Central memory CD4-positive, alpha-beta T cell (primary cell): ENCODE measurements around the gene ABCC11.
A peak's percentile ranks its signal among the peaks of the same experiment; 100 is the strongest.
"Not testable (repeated sequence)": the region's sequence is repeated elsewhere in the genome, so short reads cannot be mapped to it uniquely, and the experiment has no call there.

Experiments
- DNase-seq: peaks from one replicate; pipeline ENCODE4 v3.0.0; 2022

The ABCC11 gene

DNA sequence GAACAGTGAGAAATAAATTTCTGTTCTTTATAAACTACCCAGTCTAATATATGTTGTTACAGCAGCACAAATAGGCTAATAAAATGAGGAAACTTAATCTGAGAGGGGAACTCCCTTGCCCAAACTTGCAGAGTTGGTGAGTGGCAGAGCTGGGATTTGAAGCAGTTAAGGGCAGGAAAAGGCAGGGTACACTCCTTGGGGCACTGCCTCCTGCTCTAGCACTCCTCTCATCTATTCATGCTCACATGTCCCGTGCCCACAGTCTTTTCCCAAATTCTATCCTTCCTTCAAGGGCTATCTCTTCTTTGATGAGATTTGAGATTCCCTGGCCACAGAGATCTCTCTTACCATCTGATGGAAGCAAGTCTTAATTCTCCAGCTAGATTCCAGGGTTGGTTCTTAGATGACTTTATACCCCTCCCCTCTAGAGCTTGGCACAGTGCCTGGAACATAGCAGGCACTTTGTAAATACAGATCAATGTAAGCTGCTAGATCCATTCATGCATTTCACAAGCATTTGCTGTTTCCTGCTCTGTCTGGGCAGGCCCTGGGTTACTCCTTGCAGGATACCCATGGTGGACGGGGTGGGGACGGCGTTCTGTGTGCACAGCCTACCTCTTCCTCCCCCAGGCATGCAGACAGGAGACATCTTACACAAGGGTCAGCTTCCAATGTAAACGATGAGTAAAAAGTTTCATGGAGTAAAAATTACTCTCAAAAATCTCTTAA, 52.3 kb downstream of the ABCC11 start:
- no peak for DNase-seq

DNA sequence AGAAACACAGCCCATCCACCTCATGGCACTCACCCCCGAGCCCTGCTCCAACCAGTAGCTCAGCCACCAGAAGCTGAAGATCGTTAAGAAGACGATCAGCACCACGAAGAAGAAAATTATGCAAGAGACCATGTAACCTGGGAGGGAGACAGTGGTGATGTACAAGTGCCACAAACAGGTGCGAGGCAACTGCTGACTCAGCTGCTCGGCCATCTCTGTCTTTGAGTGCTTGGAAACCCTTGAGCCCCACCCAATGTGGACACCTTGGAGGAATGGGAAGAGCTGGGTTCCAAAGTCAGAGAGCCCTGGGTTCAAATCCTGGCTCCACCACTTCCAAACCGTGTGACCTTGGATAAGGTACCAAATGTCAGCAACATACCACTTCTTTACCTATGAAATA, 53.5 kb downstream of the ABCC11 start:
- DNase-seq = no peak

DNA sequence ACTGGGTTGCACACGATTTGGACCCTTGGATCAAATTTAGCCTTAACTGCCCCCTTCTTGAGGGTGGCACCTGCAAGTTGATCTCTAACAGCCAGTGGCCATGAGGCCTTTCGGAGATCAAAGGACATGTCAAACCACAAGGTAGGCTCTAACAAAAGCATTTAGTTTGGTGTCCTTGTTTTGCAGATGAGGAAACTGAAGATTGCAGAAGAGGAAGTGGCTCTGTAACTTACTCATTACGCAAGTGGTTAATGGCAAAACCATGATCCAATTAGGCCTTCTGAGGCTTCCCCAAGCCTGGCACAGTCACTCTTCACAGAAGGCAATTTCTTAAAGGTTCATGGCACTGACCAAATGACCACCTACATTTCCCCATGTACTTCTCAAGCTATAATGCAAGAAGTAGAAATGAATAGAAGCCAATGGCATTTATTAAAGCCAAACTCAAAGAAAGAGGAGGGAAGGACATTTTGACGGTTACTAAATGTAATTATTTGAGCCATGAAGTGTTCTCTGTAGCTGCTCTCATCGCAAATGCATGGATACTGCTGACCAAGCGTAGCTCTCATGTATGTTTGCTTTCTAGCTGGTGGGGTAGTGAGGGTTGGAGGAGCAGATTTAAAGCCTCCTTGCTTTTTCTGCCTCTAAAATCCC, 58.8 kb downstream of the ABCC11 start:
- no peak for DNase-seq

DNA sequence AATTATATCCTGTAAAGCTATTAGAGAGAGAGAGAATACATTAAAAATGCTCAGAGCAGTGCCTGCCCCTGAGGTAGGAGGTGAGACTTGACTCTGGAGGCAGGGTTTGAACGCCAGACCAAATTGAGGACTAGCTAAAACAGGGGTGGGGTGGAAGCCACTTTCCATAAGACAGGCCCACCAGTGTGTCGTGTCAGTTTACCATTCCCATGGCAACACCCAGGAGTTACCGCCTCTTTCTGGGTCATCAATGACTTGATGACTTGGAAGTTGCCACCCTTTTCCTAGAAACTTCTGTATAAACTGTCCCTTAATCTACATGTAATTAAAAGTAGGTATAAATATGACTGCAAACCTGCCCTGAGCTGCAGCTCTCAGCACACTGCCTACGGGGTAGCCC, 59.6 kb downstream of the ABCC11 start:
- DNase-seq = no peak

DNA sequence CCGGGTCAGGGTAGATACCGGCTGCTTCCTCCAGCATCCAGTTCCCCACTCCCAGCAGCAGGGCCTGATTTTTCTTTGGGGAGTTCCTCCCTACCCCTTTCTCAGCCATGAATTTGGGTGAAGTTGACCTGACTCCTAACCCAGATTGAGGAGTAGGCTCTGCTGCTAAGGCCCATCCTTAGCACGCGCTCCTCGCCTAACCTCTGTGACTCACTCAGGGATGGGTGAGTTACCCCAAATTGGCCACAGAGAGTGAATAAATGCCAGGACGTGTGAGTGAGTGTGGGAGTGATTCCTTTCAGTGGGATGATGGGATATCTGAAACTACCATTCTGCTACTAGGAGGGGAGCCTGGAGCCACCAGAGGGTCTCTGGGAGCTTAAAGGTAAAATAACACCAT, 62.7 kb downstream of the ABCC11 start:
- DNase-seq = no peak

DNA sequence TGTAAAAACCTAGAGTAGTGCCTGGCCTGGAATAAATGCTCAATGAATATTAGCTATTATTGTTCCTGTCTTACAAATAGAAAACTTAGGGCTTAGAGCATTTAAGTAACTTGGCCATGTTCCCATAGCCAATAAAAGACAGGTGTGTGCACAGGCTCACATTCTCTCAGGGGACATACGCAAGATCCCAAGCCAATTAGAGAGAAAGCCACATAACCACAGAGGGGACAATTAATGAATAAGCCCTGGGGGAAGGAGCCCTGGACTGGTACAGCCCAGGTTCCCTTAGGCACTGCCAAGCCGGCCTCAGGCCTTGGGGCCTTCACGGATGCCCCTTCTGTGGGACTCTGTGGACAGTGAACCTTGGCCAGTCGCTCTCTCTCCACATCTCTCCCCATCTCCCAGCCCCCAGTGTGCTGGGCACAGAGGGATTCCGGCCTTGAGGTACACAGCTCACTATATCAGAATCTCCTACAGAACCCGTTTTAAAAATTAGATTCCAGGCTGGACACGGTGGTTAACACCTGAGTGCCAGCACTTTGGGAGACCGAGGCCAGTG, 64.3 kb downstream of the ABCC11 start:
- no peak for DNase-seq

DNA sequence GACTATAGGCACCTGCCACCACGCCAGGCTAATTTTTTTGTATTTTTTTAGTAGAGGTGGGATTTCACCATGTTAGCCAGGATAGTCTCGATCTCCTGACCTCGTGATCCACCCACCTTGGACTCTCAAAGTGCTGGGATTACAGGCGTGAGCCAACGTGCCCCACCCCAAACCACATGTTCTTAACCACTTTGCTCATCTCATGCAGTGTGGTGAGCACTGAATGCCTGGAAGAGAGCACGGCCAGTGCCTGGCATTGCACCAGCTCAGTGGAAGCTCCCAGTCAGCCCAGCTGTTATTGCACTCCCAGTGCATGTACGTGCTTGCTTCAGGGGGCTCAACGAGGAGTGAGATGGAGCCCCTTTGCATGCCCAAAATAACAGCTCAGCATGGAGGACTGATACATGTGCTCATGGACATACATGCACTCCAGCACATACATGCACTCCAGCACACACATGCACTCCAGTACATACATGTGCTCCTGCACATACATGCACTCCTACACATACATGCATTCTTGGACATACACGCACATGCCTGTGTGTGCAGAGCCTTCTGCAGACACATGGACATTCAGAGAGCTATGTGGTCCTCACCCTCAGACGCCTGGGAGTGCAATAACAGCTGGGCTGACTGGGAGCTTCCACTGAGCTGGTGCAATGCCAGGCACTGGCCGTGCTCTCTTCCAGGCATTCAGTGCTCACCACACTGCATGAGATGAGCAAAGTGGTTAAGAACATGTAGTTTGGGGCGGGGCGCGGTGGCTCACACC, 65.4 kb downstream of the ABCC11 start:
- not testable (repeated sequence) for DNase-seq

DNA sequence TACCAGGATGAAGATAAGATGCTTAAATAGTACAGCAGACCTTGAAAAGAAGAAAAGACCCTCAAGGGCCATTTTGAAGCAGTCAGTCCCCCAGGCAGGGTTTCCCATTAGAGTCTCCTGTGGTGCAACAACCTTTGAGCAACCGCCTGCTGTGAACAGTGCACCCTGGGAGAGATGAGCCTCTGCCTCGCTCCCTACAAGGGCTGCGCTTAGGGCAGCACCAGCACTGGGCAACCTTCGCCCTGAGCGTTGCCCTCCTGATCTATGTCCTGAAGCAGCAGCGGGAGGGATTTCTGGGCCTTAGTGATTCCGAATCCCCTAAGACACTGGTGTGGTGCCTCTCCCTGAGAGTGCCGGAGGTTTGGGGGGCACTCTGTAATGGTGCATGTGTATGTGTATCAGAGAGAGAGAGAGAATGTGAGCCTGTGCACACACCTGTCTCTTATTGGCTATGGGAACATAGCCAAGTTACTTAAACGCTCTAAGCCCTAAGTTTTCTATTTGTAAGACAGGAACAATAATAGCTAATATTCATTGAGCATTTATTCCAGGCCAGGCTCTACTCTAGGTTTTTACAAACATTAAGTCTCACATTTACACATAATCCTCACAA, 66.4 kb downstream of the ABCC11 start:
- no peak for DNase-seq

DNA sequence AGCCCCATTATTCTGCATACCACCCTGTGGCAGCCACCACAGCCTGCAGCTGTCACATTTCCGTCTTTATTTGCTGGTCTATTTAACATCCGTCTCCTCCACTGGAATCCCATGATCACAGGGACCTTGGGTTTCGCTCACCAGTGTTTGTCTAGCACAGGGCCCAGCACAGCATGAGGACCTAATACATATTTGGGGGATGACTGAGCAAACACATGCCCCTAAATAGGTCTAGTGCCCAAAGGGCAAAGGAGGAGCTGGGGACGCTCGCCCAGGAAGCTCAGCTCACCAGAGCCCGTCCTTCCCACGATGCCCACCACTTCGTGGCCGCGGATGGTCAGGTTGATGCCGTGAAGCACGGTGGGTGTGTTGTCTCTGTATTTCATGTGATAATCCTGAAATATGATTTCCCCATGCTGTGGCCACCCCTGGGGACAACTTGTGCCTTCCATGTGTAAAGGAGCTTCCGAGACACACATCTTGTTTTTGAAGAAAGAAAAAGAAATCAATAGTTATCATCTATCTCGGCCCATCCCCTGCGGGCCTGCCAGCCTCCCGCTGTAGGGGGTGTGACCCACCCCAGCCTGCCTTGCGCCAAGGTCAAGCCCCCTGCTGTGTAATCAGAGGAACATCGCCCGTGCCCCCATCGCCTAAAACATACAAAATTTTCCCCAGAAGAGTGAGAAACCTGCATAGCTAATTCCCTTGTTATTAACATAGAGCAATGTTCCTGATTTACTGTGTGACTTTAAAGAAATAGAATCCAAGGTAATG, 70.5 kb downstream of the ABCC11 start:
- no peak for DNase-seq

DNA sequence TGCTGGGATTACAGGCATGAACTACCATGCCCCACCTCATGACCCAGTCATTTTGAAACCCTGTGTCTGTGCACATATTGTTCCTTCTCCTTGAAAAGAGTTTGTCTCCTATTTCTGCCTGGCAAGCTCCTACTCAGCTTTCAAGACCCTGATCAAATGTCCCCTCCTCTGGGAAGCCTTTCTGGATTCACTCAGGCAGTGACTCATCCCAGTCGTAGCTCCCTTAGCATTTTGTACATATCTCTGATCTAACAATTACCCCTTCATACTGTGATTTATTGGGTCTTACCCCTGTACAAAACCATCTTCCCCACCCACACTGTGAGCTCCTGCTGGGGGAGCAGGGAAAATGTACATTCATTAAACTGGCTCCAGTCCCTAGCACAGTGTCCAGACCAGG, 73.5 kb downstream of the ABCC11 start:
- no peak for DNase-seq

DNA sequence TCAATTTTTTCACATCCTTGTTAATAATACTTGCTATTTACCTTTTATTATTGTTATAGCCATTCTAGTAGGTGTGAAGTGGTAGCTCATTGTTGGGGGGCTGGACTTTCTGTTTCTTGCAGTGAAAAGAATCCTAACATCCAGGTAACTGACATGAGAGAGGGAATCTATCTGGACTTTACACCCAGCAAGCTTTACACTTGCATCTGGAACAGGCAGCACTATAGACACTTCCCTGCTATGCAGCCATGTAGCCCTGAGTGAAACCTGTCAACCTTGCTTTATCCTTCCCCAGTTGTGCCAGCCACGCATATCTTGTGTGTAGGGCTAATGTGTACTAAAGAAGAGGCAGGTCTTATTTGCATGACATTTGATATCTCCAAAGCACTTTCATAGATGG, 74.7 kb downstream of the ABCC11 start:
- no peak for DNase-seq

DNA sequence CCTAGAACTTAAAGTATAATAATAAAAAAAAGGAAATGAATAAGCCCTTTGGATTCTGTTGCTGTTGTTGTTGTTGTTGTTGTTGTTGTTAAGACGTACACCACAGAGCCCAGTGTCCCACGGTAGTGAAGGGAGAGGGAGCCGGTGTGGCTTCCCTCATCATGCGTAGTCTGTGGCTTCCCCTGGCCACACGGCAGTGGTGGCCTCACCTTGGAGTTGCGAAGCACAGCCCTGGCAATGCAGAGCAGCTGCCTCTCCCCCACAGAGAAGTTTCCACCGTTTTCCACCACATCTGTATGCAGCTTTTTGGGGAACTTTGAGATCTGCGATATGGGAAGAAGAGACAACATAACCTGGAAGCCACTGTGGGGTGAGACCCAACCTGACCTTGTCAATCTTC, 77.4 kb downstream of the ABCC11 start:
- DNase-seq = no peak

DNA sequence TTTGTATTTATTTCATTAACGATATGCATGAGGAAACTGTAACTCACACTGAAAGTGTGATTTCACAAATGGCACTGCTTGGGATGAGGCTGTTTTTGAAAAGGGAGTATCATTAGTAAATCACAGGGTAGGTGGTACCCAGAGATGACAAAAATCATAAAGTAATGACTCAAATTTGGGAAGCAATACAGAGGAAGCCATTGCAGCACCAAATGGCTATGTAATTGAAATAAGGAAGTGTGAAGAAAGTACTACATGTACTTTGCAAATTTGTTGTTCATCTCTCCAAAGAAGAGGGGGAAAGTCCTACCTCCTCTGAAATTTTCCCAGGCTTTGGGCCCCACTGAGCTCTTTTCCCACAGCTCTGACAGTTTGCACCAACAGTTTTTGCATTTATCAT, 79.3 kb downstream of the ABCC11 start:
- no peak for DNase-seq

DNA sequence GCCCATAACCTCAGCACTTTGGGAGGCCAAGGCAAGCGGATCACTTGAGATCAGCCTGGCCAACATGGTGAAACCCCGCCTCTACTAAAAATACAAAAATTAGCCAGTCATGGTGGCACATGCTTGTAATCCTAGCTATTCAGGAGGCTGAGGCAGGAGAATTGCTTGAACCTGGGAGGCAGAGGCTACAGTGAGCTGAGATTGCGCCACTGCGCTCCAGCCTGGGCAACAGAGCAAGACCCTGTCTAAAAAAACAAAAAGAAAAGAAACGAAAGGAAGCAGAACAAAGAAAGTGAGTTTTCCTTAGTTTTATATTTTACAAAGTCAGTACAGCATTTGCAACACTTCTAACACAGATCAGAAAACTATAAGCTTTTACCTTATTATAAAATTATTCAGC, 80.7 kb downstream of the ABCC11 start:
- not testable (repeated sequence) for DNase-seq

DNA sequence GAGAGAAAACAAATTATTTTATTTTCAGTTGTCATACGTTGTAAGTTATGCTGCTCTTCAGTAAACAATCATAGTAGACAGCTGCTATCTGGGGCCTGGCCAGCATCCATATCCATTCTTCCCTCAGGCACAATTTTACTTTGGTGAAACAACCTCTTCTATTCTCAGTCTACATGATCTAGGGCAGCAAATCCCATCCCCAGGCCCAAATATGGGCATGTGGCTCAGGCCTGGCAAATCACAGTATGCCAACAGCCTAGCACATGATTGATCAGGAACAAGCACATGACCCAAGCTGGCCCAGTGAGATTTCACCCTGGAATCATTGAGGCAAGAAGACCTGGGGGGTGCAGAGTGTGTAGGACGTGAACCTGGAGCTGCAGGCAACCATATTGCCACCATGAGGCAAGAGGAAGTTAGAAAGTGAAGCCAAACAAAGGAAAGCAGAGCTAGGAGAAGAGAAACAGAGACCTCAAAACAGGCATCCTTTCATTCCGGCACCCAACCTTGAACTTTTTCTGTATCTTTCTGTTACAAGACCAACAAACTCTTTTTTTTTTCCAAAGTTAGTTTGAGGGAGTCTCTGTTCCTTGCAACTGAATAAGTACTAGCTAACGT, 81.3 kb downstream of the ABCC11 start:
- no peak for DNase-seq

DNA sequence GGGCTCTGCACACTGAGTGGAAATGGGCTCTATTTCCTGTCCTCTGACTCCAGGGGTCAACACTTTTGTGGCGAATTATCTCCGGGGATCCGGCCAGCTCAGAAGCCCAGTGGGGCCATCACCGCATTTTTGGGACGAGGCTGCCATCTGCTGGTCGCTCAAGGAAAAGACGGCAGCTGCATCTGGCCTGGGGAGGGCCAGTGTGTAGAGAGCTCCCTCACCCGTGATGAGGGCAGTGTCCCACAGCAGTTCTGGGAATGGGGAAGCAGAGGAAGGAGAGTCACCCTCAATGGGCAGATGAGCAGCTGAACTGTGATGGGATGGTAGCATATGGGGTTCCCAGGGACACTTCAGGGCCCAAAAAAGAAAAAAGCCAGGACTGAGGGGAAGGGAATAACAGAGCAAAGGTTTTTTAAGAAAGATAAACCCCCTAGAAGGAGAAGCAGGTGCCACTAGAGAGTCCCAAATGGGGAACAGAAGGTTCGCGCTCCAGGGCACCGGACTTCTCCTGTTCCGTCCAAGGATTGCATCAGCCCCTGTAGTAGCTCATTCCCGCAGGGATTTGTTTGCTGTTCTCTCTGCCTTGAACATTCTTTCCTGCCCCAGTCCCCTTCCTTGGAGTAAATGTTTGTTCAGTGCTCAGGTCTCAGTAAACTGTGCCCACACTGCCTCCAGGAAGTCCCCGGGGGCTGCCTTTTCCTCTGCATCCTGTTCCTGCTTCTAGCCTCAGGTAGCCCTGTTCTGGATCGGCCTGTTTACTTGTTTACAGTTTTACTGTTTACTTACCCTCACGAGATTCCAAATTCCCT, 82.2 kb downstream of the ABCC11 start:
- DNase-seq = peak; percentile 43

DNA sequence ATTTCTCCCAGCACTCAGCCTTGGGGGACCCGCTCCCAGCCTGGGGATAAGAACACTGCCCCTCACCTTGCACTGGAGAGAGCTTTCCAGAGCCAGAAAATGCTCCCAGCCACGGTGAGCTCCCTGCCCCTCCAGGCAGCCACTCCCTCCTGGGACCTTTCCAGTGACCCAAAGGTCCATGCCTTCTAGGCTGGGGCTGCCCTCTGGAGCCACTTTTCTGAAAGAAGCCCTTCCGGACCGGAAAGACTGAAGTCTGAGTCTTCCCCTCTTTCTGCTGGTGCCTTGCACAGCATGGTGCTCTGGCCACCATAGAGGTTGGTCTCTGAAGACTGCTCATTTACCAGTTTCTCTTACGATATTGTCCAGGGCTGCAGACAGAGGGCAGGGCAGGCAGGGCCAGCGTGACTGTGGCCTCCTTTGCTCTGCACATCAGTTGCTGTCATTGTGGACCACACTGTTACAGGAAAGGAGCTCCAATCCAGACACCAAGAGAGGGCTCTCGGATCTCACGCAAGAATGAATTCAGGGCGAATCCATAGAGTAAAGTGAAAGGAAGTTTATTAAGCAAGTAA, 84.4 kb downstream of the ABCC11 start:
- no peak for DNase-seq

DNA sequence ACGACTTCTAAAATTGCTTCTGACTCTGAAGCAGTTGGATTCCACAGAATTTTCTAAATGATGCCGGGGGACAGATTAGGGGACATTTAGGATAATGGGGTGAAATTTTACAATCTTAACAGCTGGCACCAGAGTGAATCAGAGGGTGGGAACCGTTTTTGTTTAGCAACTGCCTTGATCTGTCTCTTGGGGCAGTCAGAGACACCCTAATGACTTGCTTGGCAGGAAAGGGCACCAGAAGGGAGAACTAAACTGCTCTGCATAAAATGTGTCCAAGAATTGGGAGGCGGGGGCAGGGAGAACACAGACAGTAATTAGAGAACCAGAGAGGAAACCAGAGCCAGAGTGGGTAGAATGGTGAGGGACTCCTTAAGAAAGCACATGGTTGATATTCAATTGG, 85.4 kb downstream of the ABCC11 start:
- no peak for DNase-seq

DNA sequence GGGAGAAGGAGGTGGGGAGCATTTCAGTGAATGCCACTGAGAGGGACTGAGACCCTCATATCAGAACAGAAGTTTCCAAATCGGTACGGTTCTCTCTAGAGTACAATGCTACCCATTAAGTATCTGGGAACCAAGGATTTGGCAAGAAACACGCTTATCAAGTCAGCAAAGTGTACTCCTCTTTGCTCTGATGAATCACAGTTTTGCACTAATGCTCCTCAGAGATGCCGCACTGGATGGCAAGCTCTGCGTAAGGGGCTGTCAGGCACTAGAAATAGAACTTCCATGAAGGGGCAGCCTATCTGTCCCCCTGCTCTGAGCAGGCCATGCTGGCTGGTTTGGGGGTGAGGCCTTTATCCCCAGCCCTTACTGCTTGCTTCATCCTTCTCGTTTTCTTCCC, 86.8 kb downstream of the ABCC11 start:
- DNase-seq = no peak

DNA sequence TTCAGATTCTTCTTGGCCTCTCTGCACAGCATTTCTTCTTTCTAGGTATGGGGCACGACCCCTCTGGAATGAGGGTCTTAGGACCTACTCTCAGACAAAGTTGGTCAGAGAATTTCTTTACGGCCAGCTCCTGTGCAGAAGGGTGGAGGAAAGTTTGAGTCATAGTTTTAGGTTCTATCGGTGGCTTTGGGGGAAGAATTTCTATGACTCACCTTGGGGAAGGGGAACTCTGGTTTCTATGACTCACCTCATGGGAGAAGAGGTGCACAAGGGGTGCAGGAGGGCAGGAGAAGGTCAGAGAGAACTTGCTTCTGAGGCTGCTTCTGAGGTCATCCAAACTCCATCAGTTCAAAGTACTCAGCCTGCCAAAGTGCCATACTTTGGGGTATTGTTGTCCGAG, 89.0 kb downstream of the ABCC11 start:
- DNase-seq = no peak

DNA sequence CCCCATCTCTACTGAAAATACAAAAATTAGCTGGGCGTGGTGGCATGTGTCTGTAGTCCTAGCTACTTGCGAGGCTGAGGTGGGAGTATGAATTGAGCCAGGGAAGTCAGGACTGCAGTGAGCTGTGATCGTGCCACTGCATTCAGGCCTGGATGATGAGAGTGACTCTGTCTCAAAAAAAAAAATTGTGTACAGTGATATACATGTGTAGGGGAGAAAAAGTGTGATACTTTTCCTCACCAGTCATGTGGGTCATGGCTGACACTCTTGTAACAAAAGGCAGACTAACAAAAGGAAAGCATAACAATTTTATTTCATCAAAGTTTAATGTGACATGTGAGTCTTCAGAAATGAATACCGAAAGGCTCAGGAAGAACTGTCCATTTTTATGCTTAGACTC, 89.5 kb downstream of the ABCC11 start:
- DNase-seq = no peak
